ENCODE results near the gene CAV1.

Gene CAV1

GRCh38 chr7:116560021-116560970 is 35.5 kb downstream of the CAV1 start:
- DNase-seq = no peak

- no peak for DNase-seq
Measured at GRCh38 chr7:116561697-116562483, 37.1 kb downstream of the CAV1 start.

- DNase-seq = no peak
Measured at GRCh38 chr7:116562529-116563121, 37.8 kb downstream of the CAV1 start.

- no peak for DNase-seq
Measured at GRCh38 chr7:116565981-116566380, 41.1 kb downstream of the CAV1 start.

- DNase-seq = no peak
Measured at GRCh38 chr7:116566666-116567065, 41.8 kb downstream of the CAV1 start.

- DNase-seq = peak; percentile 76
Measured at GRCh38 chr7:116569737-116570136, 44.9 kb downstream of the CAV1 start.

GRCh38 chr7:116570306-116570705 is 45.5 kb downstream of the CAV1 start:
- no peak for DNase-seq

GRCh38 chr7:116571037-116571436 is 46.2 kb downstream of the CAV1 start:
- DNase-seq = peak; percentile 21

GRCh38 chr7:116571552-116571951 is 46.7 kb downstream of the CAV1 start:
- no peak for DNase-seq

- peak; percentile 81 for DNase-seq
Measured at GRCh38 chr7:116572036-116572435, 47.2 kb downstream of the CAV1 start.

- no peak for DNase-seq
Measured at GRCh38 chr7:116573541-116573940, 48.7 kb downstream of the CAV1 start.

GRCh38 chr7:116574025-116574822 is 49.4 kb downstream of the CAV1 start:
- DNase-seq = no peak

- DNase-seq = no peak
Measured at GRCh38 chr7:116575853-116576252, 51.0 kb downstream of the CAV1 start.

GRCh38 chr7:116576350-116577319 is 51.8 kb downstream of the CAV1 start:
- DNase-seq = peak; percentile 72

- DNase-seq = no peak
Measured at GRCh38 chr7:116577320-116577871, 52.6 kb downstream of the CAV1 start.

GRCh38 chr7:116578526-116578925 is 53.7 kb downstream of the CAV1 start:
- no peak for DNase-seq

GRCh38 chr7:116579322-116579721 is 54.5 kb downstream of the CAV1 start:
- DNase-seq = no peak

GRCh38 chr7:116579835-116580234 is 55.0 kb downstream of the CAV1 start:
- no peak for DNase-seq

- no peak for DNase-seq
Measured at GRCh38 chr7:116582164-116582732, 57.4 kb downstream of the CAV1 start.

- DNase-seq = no peak
Measured at GRCh38 chr7:116582806-116583444, 58.1 kb downstream of the CAV1 start.
